Activated CD8-positive, alpha-beta memory T cell treated with anti-CD3 and anti-CD28 coated beads for 1 hour (primary cell): ENCODE data around the gene SLAMF1.
"Not testable (repeated sequence)": the region's sequence is repeated elsewhere in the genome, so short reads cannot be mapped to it uniquely, and the experiment has no call there.

Source experiments
- DNase-seq, 2 donors: peaks; one replicate each; pipeline ENCODE4 v3.0.0-alpha.2; 2020; ENCODE audit warnings: low read depth in 1 of 2; ENCODE audit errors: extremely low read depth in 1 of 2

Gene SLAMF1

DNA sequence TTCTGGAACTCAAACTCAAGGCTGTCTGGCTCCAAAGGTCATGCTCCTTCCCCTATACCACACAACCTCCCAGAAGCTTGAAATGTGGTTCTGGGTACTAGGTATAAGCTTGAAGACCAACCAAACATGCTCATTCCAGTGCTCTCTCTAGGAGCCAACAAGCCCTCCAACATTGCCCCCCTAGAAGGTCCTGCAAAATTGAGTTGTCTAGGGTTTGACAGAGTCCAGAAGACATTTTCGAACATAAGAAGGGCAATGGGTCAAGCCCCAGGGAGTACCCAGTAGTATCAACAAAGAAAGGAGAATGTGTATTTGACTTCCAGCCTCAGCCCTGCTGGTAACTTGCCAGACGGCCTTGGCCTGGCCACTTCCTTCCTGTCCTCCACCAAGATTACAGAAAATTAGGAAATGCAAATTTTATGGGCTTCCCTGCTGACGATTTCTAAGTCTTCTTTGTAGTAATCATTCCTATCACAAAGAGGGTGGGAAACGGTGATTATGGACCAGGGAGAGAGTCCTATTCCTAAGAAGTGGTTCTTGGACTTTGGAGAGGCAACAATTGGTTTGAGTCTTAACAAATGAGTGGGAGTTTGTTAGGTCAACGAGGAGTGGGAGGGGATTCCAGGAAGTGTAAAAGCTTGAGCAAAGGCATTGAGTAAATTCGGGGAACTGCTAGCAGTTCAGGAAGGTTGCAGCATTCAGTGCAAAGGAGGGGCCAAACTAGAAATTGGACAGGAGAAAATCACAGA, 18.7 kb upstream of the SLAMF1 start:
- no peak for DNase-seq

DNA sequence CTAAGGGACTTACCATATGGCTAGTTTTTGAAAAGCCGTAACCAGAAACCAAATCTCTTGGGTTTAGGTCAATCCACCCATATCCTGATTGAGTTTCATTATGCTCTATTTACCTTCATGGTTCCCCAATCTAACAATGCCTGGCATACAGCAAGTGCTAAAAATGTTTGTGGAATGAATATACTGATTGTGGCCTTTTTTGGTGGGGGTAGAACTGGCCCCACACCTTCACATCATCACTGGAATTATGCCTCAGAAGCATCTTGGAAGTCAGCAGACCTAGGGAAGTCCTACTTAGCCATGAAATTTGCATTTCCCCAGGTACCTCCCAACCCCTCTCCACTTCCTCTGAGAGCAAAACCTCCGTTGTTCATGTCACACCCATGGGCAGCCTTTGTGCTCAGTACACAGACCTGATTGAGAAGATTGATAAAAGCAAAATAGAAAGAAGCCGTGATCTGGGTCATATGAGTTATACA, 17.8 kb upstream of the SLAMF1 start:
- DNase-seq, result no peak

DNA sequence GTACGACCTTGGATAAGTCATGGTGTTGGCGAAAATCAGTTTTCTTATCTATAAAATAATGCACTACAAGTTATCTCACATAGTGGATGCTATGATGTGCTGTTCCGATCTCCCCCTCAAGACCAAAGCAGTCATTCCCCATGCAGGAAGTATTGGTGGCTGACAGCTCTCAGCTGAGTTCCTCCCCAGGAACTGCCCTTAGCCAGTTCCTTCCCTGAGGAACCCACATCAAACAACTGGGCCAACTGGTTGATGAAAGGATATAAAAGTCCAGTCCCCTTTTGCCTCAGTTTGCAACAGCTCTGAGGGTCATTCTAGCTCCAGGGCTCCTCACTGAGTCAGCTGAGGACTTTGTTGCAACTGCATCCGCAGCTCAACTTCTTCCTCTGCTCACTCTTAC, 16.1 kb upstream of the SLAMF1 start:
- no peak for DNase-seq

GRCh38 chr1:160659566-160659965, 12.7 kb upstream of the SLAMF1 start:
- no peak for DNase-seq

DNA sequence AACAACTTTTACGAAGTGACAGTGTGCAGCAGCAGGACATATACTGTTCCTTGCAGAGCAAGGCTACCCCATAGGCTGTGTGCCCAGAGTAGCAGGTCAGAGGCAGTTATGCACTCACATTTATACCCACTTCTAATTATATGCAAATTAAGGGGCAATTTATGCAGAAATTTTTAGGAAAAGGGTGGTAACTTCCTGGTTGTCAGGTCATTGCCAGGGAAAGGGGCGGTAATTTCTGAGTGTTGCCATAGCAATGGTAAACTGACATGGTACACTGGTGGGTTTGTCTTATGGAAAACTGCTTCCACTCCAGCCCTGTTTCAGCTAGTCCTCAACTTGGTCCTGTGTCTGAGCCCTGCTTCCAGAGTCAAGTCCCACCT, 12.0 kb upstream of the SLAMF1 start:
- no peak for DNase-seq

- no peak for DNase-seq
Observed at GRCh38 chr1:160658162-160658813, 11.4 kb upstream of the SLAMF1 start.

- DNase-seq, result no peak
Observed at GRCh38 chr1:160657250-160657781, 10.5 kb upstream of the SLAMF1 start.

- no peak for DNase-seq
Observed at GRCh38 chr1:160656737-160657136, 9.9 kb upstream of the SLAMF1 start.

DNA sequence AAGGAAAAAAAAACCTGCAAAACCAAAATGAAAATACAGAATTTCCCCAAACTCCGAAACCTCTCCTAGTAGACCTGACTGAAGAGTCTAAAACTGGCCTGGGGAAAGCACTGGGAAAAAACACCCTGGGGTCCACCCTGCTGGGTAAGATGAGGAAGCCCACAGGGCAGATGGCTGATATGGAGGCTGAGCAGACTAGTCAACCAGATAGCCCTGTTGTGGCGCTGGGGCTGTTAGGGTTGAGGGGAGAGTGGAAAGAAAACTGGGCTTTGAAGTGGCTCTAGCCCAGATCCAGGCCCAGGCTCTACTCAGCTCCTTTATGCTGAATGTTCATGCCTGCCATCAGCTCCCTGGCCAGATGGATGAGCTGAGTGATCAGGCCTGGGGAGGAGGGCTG, 6.8 kb upstream of the SLAMF1 start:
- DNase-seq, result no peak

- DNase-seq, result no peak
Observed at GRCh38 chr1:160652924-160653619, 6.2 kb upstream of the SLAMF1 start.

DNA sequence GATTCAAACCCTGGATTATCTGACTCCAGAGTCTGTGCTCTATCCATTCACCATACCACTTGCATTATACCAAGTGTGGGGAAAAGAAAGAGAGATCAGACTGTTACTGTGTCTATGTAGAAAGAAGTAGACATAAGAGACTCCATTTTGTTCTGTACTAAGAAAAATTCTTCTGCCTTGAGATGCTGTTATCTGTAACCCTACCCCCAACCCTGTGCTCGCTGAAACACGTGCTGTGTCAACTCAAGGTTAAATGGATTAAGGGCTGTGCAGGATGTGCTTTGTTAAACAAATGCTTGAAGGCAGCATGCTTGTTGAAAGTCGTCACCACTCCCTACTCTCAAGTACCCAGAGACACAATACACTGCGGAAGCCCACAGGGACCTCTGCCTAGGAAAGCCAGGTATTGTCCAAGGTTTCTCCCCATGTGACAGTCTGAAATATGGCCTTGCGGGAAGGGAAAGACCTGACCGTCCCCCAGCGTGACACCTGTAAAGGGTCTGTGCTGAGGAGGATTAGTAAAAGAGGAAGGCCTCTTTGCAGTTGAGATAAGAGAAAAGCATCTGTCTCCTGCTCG, 5.3 kb upstream of the SLAMF1 start:
- not testable (repeated sequence) for DNase-seq

- no peak for DNase-seq
Observed at GRCh38 chr1:160651433-160652064, 4.7 kb upstream of the SLAMF1 start.

- no peak for DNase-seq
Observed at GRCh38 chr1:160647329-160647720, 481 bp upstream of the SLAMF1 start.

- DNase-seq, result no peak
Observed at GRCh38 chr1:160646180-160646579, 664 bp downstream of the SLAMF1 start.

- DNase-seq, result no peak
Observed at GRCh38 chr1:160645386-160646130, 1.3 kb downstream of the SLAMF1 start.

DNA sequence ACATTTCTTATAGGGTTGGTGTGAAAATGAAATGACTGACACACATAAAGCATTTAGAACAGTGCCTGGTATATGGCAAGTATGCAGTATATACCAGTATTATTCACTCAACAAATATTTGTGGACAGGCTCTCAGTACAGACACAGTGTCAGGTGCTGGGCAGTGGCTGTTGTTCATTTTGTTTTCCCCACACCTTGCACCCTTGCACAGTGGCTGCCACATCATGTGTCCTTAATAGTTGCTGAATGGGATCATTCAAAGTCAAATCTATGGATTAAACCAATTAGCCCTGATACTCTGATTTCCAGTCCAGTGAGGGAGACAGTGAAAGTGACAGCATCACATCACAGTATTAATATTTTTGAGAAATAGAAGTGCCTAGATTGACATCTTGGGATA, 2.4 kb downstream of the SLAMF1 start:
- no peak for DNase-seq

GRCh38 chr1:160643138-160643537, 3.7 kb downstream of the SLAMF1 start:
- no peak for DNase-seq

DNA sequence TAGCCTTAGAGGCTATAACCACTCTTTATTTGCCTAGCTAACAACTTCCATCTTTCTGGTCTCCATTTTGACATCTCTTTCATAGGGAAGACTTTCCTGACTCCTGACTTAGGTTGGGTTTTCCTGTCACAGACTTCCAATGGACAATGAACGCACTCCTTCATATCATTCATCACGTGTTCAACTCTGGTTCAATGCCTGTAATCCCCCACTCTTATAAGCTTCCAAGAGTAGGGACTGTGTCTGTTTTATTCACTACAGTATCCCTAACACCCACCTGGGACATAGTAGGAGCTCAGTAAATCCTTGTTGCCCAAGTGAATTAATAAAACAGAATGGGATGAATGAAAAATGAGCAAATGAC, 4.6 kb downstream of the SLAMF1 start:
- DNase-seq, result no peak

DNA sequence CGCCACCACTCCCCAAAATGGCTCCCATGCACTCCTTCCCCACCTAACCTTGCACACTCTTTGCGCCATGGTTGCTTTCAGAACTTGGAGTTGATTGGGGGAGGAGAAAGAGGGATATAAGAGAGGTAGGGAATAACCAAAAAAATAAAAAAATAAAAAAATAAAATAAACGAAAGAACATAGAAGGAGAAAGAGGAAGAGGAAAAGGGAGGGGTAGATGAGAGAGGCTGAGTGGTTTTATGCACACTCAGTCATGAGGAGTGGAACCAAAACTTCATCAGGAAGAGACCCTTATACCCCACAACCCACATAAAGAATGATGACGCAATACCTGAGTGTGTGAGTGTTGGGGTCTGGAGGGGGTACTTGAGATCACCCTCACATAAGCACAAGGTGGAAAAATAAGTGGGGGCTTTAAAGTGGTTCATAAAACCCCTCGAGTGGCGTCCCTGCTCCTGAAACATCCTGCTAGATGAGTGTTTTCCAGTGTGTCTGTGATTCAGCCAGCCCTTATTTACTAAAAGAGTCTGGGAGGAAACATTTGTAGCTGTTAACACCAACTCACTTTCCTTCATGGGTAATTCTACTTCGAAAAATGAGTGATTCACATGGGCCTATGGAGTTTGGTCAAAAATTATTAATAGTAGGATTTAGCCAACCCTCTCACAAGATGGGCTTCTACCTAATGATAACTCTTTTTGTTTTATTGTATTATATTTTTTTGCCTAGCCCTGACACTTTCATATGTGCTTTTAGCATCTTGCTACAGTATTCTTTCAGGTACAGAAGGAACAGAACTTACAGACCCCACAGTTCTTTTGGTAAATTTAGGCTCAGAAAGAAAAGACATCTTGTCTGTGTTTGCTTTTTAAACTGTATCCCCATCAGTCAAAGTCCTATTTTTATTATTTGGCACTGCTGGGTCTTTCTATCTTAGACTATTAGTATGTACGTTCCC, 5.2 kb downstream of the SLAMF1 start:
- DNase-seq, result peak in 1 of 2 donors; percentile 48
